Measurements from ENCODE around the gene PLB1. TPM values are rescaled to one million over a fixed set of nuclear protein-coding genes. Genes with fewer than 3 reads are reported as not detected.

PLB1 gene
- total RNA-seq, 2 donors from 2014 or later: 1.0 to 12.9 TPM

- 75 to 85% methylated on average over 2 of the region's 2 CpGs for WGBS, 2 donors
- Histone ChIP-seq H3K4me3 (no peak overlapping the region), H3K36me3 (replicated peaks in 1 of 2; ENCODE audit: insufficient read depth in 1 of 2, low read depth in 2 of 2) (no peaks in the 10 kb centered on the region), H3K27me3 (no peaks in the 10 kb centered on the region), H3K27ac (peak overlapping the region in 1 of 4 donors; percentile 76), H3K9me3 (no peaks in the 10 kb centered on the region), H3K4me1 (peaks cover 36% of the 10 kb centered on the region)
- ATAC-seq (no peak), DNase-seq (no peak)
- TF ChIP-seq CTCF (IDR thresholded peaks at IDR 0.05): no peak
- no peak for TF ChIP-seq POLR2A (IDR thresholded peaks at IDR 0.05)
- intact Hi-C loops (cut with DNase I): no loop called here
Observed at GRCh38 chr2:28636491-28636890, 140.6 kb downstream of the PLB1 start.

- no peak for DNase-seq
- 88 to 93% methylated on average over 12 of the region's 12 CpGs for WGBS, 2 donors
- H3K9me3 ChIP-seq: no peaks in the 10 kb centered on the region
Observed at GRCh38 chr2:28637066-28638047, 141.5 kb downstream of the PLB1 start.

GRCh38 chr2:28638102-28638501 is 142.2 kb downstream of the PLB1 start:
- intact Hi-C loops (cut with DNase I): no loop called here
- peaks cover 31% of the 10 kb centered on the region for H3K4me1 ChIP-seq

More at GRCh38 chr2:28637066-28638047, 141.5 kb downstream of the PLB1 start:
- no peak overlapping the region for H3K4me3 ChIP-seq
- intact Hi-C loops (cut with DNase I): no loop called here
- H3K4me1 ChIP-seq: peaks cover 36% of the 10 kb centered on the region
- H3K27me3 ChIP-seq: no peaks in the 10 kb centered on the region
- ATAC-seq: no peak
- H3K36me3 ChIP-seq (replicated peaks in 1 of 2; ENCODE audit: insufficient read depth in 1 of 2, low read depth in 2 of 2): no peaks in the 10 kb centered on the region
- no peak overlapping the region for H3K27ac ChIP-seq
- TF ChIP-seq POLR2A (IDR thresholded peaks at IDR 0.05) (no peak), CTCF (IDR thresholded peaks at IDR 0.05) (no peak)

GRCh38 chr2:28639092-28639691 is 143.3 kb downstream of the PLB1 start:
- intact Hi-C loops (cut with DNase I): no loop called here
- ATAC-seq: no peak
- H3K4me1 ChIP-seq: peaks cover 22% of the 10 kb centered on the region
- no peaks in the 10 kb centered on the region for H3K27me3 ChIP-seq
- no peak overlapping the region for H3K4me3 ChIP-seq
- 91 to 93% methylated on average over 8 of the region's 8 CpGs for WGBS, 2 donors
- H3K36me3 ChIP-seq (replicated peaks in 1 of 2; ENCODE audit: insufficient read depth in 1 of 2, low read depth in 2 of 2): no peaks in the 10 kb centered on the region
- H3K27ac ChIP-seq: no peak overlapping the region
- no peak for TF ChIP-seq POLR2A (IDR thresholded peaks at IDR 0.05)
- no peak for TF ChIP-seq CTCF (IDR thresholded peaks at IDR 0.05)
- H3K9me3 ChIP-seq: no peaks in the 10 kb centered on the region
- no peak for DNase-seq

More at GRCh38 chr2:28638102-28638501, 142.2 kb downstream of the PLB1 start:
- Histone ChIP-seq H3K4me3 (no peak overlapping the region), H3K9me3 (no peaks in the 10 kb centered on the region), H3K27me3 (no peaks in the 10 kb centered on the region), H3K36me3 (replicated peaks in 1 of 2; ENCODE audit: insufficient read depth in 1 of 2, low read depth in 2 of 2) (no peaks in the 10 kb centered on the region), H3K27ac (no peak overlapping the region)
- ATAC-seq (no peak), DNase-seq (no peak)
- WGBS, 2 donors: 79 to 92% methylated on average over 2 of the region's 2 CpGs
- no peak for TF ChIP-seq CTCF (IDR thresholded peaks at IDR 0.05)
- TF ChIP-seq POLR2A (IDR thresholded peaks at IDR 0.05): no peak
